ENCODE data around the gene IGSF21. TPM values are rescaled to one million over a fixed set of nuclear protein-coding genes. Genes with fewer than 3 reads are reported as not detected.
A peak's percentile ranks its signal among the peaks of the same experiment; 100 is the strongest.

The IGSF21 gene
- total RNA-seq, 4 donors from 2014 or later: not detected

GRCh38 chr1:18109756-18110597 lies 2.4 kb downstream of the IGSF21 start:
- Histone ChIP-seq H3K9me3 (no peaks in the 10 kb centered on the region), H3K4me1 (peaks cover 0 to 20% (median 0%) of the 10 kb centered on the region in 4 donors), H3K36me3 (no peaks in the 10 kb centered on the region), H3K4me3 (peak overlapping the region in 2 of 4 donors; percentile 6 to 22), H3K27me3 (peaks cover 0 to 31% of the 10 kb centered on the region in 2 donors), H3K27ac (no peak overlapping the region)
- TF ChIP-seq CTCF (IDR thresholded peaks at IDR 0.05) (no peak), POLR2A (IDR thresholded peaks at IDR 0.05) (no peak)
- peak in 1 of 3 donors; percentile 49 for DNase-seq

GRCh38 chr1:18110598-18110939 lies 3.0 kb downstream of the IGSF21 start:
- peaks cover 0 to 31% of the 10 kb centered on the region in 2 donors for H3K27me3 ChIP-seq
- H3K9me3 ChIP-seq: no peaks in the 10 kb centered on the region
- H3K27ac ChIP-seq: no peak overlapping the region
- peaks cover 0 to 20% (median 0%) of the 10 kb centered on the region in 4 donors for H3K4me1 ChIP-seq
- no peak for DNase-seq
- H3K36me3 ChIP-seq: no peaks in the 10 kb centered on the region
- TF ChIP-seq CTCF (IDR thresholded peaks at IDR 0.05) (no peak), POLR2A (IDR thresholded peaks at IDR 0.05) (no peak)
- peak overlapping the region in 2 of 4 donors; percentile 6 to 22 for H3K4me3 ChIP-seq

GRCh38 chr1:18110968-18111367 lies 3.4 kb downstream of the IGSF21 start:
- Histone ChIP-seq H3K4me3 (peak overlapping the region in 1 of 4 donors; percentile 22), H3K9me3 (no peaks in the 10 kb centered on the region), H3K27me3 (peaks cover 0 to 31% of the 10 kb centered on the region in 2 donors), H3K27ac (no peak overlapping the region), H3K36me3 (no peaks in the 10 kb centered on the region), H3K4me1 (peaks cover 0 to 20% (median 0%) of the 10 kb centered on the region in 4 donors)
- DNase-seq: no peak
- TF ChIP-seq POLR2A (IDR thresholded peaks at IDR 0.05) (no peak), CTCF (IDR thresholded peaks at IDR 0.05) (no peak)

GRCh38 chr1:18111605-18112297 lies 4.2 kb downstream of the IGSF21 start:
- Histone ChIP-seq H3K36me3 (no peaks in the 10 kb centered on the region), H3K4me3 (no peak overlapping the region), H3K27ac (no peak overlapping the region), H3K27me3 (peaks cover 0 to 31% of the 10 kb centered on the region in 2 donors), H3K9me3 (no peaks in the 10 kb centered on the region), H3K4me1 (peaks cover 0 to 20% (median 0%) of the 10 kb centered on the region in 4 donors)
- TF ChIP-seq CTCF (IDR thresholded peaks at IDR 0.05): no peak
- TF ChIP-seq POLR2A (IDR thresholded peaks at IDR 0.05): no peak
- DNase-seq: no peak

GRCh38 chr1:18112611-18113010 lies 5.0 kb downstream of the IGSF21 start:
- DNase-seq: no peak
- TF ChIP-seq CTCF (IDR thresholded peaks at IDR 0.05): no peak
- no peak for TF ChIP-seq POLR2A (IDR thresholded peaks at IDR 0.05)
- Histone ChIP-seq H3K4me1 (peaks cover 0 to 20% (median 0%) of the 10 kb centered on the region in 4 donors), H3K9me3 (no peaks in the 10 kb centered on the region), H3K27ac (no peak overlapping the region), H3K27me3 (peaks cover 0 to 25% of the 10 kb centered on the region in 2 donors), H3K4me3 (no peak overlapping the region), H3K36me3 (no peaks in the 10 kb centered on the region)
